Keratinocyte (primary cell): ENCODE results near the gene C2CD4A.

Experiments used
- CTCF ChIP-seq, 3 experiments: IDR thresholded peaks in 1 of 3; conservative IDR thresholded peaks in 1 of 3; optimal IDR thresholded peaks in 1 of 3; 2 replicates in 2 of 3; 3 replicates in 1 of 3; pipeline versions ENCODE3 to v1.5.1; 2011; ENCODE audit warnings: low read length in 3 of 3, mild to moderate bottlenecking in 3 of 3, moderate library complexity in 2 of 3, control low read depth in 1 of 3, inconsistent platforms in 1 of 3; ENCODE audit not compliant: insufficient read depth in 2 of 3; ENCODE audit errors: extremely low read depth in 1 of 3
- EZH2 ChIP-seq: IDR thresholded peaks from one replicate; pipeline ENCODE4 v1.6.1; 2012; ENCODE audit warnings: inconsistent platforms, mild to moderate bottlenecking, low read length, moderate library complexity

GRCh38 chr15:62119874-62120273 lies 53.1 kb downstream of the C2CD4A start:
- TF ChIP-seq CTCF (optimal IDR thresholded peaks at IDR 0.05 in 1 of 3, IDR thresholded peaks at IDR 0.05 in 1 of 3, conservative IDR thresholded peaks at IDR 0.05 in 1 of 3; ENCODE audit: extremely low read depth in 1 of 3, insufficient read depth in 2 of 3, low read length in 3 of 3) = no peak
- no peak for TF ChIP-seq EZH2
